Measurements from ENCODE around the gene LRPAP1. TPM values are rescaled to one million over a fixed set of nuclear protein-coding genes. Genes with fewer than 3 reads are reported as not detected.
"Not testable (repeated sequence)": the region's sequence is repeated elsewhere in the genome, so short reads cannot be mapped to it uniquely, and the experiment has no call there.

Gene LRPAP1
- total RNA-seq, 1 donor from 2014 or later: 147 TPM

DNA sequence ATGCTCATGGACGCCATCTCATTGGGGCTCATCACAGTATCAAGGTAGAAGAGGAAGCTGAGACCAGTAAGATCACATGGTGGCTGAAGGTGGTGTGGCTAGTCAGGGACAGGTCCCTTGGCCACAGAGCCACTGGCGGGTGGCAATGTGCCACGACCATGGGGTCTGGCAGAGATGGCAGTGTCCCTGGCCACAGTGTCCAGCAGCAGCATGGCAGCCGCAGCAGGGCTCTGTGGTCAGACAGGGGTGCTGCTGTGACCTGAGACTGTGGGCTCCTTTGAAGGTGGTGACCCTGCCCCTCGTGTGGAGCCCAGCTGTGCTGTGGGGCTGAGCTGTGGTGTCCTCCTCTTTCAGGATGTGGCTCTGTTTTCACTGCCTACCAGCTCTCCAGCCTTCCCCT lies 71.3 kb downstream of the LRPAP1 start:
- Histone ChIP-seq H3K36me3 (ENCODE audit: control insufficient read depth, insufficient read depth, low read length) (no peaks in the 10 kb centered on the region), H3K4me3 (ENCODE audit: low read depth, low read length) (no peak overlapping the region), H3K27me3 (ENCODE audit: control insufficient read depth, insufficient read depth, low read length) (peaks cover 21% of the 10 kb centered on the region)
- DNase-seq (ENCODE audit: low read depth): no peak
- TF ChIP-seq, protein P1, sequence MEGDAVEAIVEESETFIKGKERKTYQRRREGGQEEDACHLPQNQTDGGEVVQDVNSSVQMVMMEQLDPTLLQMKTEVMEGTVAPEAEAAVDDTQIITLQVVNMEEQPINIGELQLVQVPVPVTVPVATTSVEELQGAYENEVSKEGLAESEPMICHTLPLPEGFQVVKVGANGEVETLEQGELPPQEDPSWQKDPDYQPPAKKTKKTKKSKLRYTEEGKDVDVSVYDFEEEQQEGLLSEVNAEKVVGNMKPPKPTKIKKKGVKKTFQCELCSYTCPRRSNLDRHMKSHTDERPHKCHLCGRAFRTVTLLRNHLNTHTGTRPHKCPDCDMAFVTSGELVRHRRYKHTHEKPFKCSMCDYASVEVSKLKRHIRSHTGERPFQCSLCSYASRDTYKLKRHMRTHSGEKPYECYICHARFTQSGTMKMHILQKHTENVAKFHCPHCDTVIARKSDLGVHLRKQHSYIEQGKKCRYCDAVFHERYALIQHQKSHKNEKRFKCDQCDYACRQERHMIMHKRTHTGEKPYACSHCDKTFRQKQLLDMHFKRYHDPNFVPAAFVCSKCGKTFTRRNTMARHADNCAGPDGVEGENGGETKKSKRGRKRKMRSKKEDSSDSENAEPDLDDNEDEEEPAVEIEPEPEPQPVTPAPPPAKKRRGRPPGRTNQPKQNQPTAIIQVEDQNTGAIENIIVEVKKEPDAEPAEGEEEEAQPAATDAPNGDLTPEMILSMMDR (IDR thresholded peaks at IDR 0.05; ENCODE audit: insufficient read depth, low read length, poor library complexity, severe bottlenecking): no peak

DNA sequence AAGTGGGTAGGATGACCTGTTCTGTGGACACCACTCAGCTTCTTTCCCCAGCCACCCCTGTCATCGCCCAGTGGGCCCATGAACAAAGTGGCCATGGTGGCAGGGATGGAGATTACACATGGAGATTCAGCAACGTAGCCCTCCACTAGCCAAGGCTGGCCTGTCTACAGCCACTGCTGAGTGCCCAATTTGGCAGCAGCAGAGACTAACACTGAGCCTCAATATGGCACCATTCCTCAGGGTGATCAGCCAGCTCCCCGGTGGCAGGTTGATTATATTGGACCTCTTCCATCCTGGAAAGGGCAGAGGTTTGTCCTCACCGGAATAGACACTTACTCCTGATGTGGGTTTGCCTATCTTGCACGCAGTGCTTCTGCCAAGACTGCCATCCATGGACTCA lies 73.1 kb downstream of the LRPAP1 start:
- peaks cover 11% of the 10 kb centered on the region for H3K27me3 ChIP-seq (ENCODE audit: control insufficient read depth, insufficient read depth, low read length)
- not testable (repeated sequence) for H3K36me3 ChIP-seq (ENCODE audit: control insufficient read depth, insufficient read depth, low read length); H3K4me3 ChIP-seq (ENCODE audit: low read depth, low read length); DNase-seq (ENCODE audit: low read depth)

DNA sequence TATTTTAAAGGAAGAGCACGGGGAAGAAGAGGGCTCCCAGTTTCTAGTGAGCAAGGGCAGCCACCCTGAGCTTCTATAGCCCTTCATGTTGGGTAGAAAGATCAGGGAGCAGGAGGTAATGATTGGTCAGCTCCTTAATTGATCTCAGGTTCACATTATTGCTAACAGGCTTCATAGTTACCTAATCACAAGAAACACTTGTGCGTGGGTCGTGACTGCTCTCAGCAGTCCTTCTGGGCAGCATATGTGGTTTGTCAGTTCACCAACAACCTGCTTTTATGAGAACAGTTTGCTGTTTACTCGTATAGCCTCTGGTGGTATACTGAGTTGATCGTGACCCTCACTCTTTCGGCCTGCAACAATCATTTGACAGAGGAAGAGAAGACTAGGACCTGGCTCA lies 73.9 kb downstream of the LRPAP1 start:
- H3K36me3 ChIP-seq (ENCODE audit: control insufficient read depth, insufficient read depth, low read length): no peaks in the 10 kb centered on the region
- H3K27me3 ChIP-seq (ENCODE audit: control insufficient read depth, insufficient read depth, low read length): peaks cover 4% of the 10 kb centered on the region
- TF ChIP-seq, protein P1 (IDR thresholded peaks at IDR 0.05; ENCODE audit: insufficient read depth, low read length, poor library complexity, severe bottlenecking): no peak

DNA sequence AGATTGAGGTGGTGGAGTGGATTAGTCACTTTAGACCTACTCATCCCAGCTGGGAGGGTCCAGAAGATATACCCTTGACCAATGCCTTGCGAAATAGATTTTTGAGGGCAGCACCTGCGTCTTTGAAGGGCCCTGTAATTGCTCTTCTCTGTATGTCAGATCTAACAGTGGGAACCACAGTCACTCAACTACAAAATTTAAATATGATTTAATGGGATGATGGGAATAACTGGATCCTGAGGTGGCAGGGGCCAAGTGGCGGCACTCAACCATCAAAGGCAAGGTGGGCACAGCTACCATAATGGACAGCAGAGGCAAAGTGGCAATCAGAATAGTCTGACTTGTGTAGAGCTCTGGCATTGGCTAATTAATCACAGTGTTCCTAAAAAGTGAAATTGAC lies 76.6 kb downstream of the LRPAP1 start:
- not testable (repeated sequence) for DNase-seq (ENCODE audit: low read depth); H3K27me3 ChIP-seq (ENCODE audit: control insufficient read depth, insufficient read depth, low read length); H3K36me3 ChIP-seq (ENCODE audit: control insufficient read depth, insufficient read depth, low read length); H3K4me3 ChIP-seq (ENCODE audit: low read depth, low read length)

More for the DNA sequence above, 73.9 kb downstream of the LRPAP1 start:
- no peak for DNase-seq (ENCODE audit: low read depth)
- H3K4me3 ChIP-seq (ENCODE audit: low read depth, low read length): no peak overlapping the region

Other genes with a start within 250 kb of the LRPAP1 start
- gene RGS12, start 239.4 kb downstream of the LRPAP1 start, total RNA-seq: 28.7 and 29.2 TPM in 2 replicates
- not detected in 2 replicates for gene HGFAC, start 90.5 kb downstream of the LRPAP1 start, total RNA-seq
- gene DOK7, start 69.1 kb downstream of the LRPAP1 start, total RNA-seq: 4.5 and 6.9 TPM in 2 replicates
- 1.0 and 2.8 TPM in 2 replicates for gene ADRA2C, start 234.0 kb upstream of the LRPAP1 start, total RNA-seq